Type B pancreatic cell (in vitro differentiated cells): ENCODE data around the gene RASGRP1. TPM values are rescaled to one million over a fixed set of nuclear protein-coding genes. Genes with fewer than 3 reads are reported as not detected.
A peak's percentile ranks its signal among the peaks of the same experiment; 100 is the strongest.

Experiments
- DNase-seq: peaks from one replicate; pipeline ENCODE4 v3.0.0; 2021; ENCODE audit warnings: mixed read lengths; ENCODE audit not compliant: unreplicated experiment; ENCODE audit errors: extremely low spot score
- H3K27ac Mint-ChIP-seq: 2 replicates; pipeline ENCODE4 v1.8.0; 2021; ENCODE audit warnings: mild to moderate bottlenecking, mixed read lengths
- H3K27me3 Mint-ChIP-seq: 2 replicates; pipeline ENCODE4 v1.8.0; 2021; ENCODE audit warnings: mixed read lengths
- H3K36me3 Mint-ChIP-seq: 2 replicates; pipeline ENCODE4 v1.8.0; 2021; ENCODE audit warnings: mixed read lengths
- H3K4me1 Mint-ChIP-seq: one replicate; pipeline ENCODE4 v1.8.0; 2021; ENCODE audit warnings: mixed read lengths; ENCODE audit not compliant: unreplicated experiment
- H3K4me3 Mint-ChIP-seq: 2 replicates; pipeline ENCODE4 v1.8.0; 2021; ENCODE audit warnings: mild to moderate bottlenecking, mixed read lengths
- H3K9me3 Mint-ChIP-seq: 2 replicates; pipeline ENCODE4 v1.8.0; 2021; ENCODE audit warnings: mixed read lengths
- CTCF ChIP-seq: fragments of 200-600 bp; sonication (generic); conservative IDR thresholded peaks from 2 replicates; pipeline ENCODE4 v1.5.0; 2021; ENCODE audit warnings: antibody characterized with exemption, mild to moderate bottlenecking
- total RNA-seq: library from RNA; stranded (reverse); gene quantifications from 2 replicates; pipeline ENCODE4 v1.2.1, GENCODE V29; 2021; ENCODE audit warnings: low replicate concordance

Gene RASGRP1
- total RNA-seq, 1 donor from 2014 or later: 3.0 TPM

- Mint-ChIP-seq H3K9me3 (peaks cover 5% of the 10 kb centered on the region), H3K4me1 (peaks cover 6% of the 10 kb centered on the region), H3K27me3 (peaks cover 4% of the 10 kb centered on the region), H3K36me3 (no peaks in the 10 kb centered on the region), H3K4me3 (no peak overlapping the region), H3K27ac (no peak overlapping the region)
- TF ChIP-seq CTCF: no peak
- DNase-seq: no peak
Measured at GRCh38 chr15:38441130-38441519, 123.5 kb downstream of the RASGRP1 start.

- peaks cover 4% of the 10 kb centered on the region for H3K27me3 Mint-ChIP-seq
- peak overlapping the region; percentile 39 for H3K4me3 Mint-ChIP-seq
- H3K36me3 Mint-ChIP-seq: no peaks in the 10 kb centered on the region
- peaks cover 6% of the 10 kb centered on the region for H3K4me1 Mint-ChIP-seq
- peak; percentile 95 for TF ChIP-seq CTCF
- peaks cover 5% of the 10 kb centered on the region for H3K9me3 Mint-ChIP-seq
- no peak overlapping the region for H3K27ac Mint-ChIP-seq
- DNase-seq: no peak
Measured at GRCh38 chr15:38440353-38441129, 124.1 kb downstream of the RASGRP1 start.

Other genes with a start within 250 kb of the RASGRP1 start
- 19.2 and 30.5 TPM in 2 replicates for gene FAM98B, start 110.7 kb downstream of the RASGRP1 start, total RNA-seq